MM.1S (cell line): ENCODE measurements around the gene PDAP1.

Experiments
- EZH2 ChIP-seq: fragments of 300-600 bp; sonication (generic); optimal IDR thresholded peaks from 2 replicates; pipeline ENCODE3; 2017; ENCODE audit warnings: low read depth, mild to moderate bottlenecking, antibody characterized with exemption, low read length, mixed read lengths
- EZH2phosphoT487 ChIP-seq: fragments of 300-600 bp; sonication (generic); IDR thresholded peaks from 2 replicates; pipeline ENCODE4 v1.6.1; 2018; ENCODE audit warnings: antibody characterized with exemption, low read length
- TF ChIP-seq, protein P1 (sequence below): fragments of 300-600 bp; sonication (generic); IDR thresholded peaks from 2 replicates; pipeline ENCODE4 v1.5.1; 2016; ENCODE audit warnings: antibody characterized with exemption, low read length, mixed read lengths

GRCh38 chr7:99404235-99404976 is 4.0 kb downstream of the PDAP1 start:
- TF ChIP-seq, protein P1, sequence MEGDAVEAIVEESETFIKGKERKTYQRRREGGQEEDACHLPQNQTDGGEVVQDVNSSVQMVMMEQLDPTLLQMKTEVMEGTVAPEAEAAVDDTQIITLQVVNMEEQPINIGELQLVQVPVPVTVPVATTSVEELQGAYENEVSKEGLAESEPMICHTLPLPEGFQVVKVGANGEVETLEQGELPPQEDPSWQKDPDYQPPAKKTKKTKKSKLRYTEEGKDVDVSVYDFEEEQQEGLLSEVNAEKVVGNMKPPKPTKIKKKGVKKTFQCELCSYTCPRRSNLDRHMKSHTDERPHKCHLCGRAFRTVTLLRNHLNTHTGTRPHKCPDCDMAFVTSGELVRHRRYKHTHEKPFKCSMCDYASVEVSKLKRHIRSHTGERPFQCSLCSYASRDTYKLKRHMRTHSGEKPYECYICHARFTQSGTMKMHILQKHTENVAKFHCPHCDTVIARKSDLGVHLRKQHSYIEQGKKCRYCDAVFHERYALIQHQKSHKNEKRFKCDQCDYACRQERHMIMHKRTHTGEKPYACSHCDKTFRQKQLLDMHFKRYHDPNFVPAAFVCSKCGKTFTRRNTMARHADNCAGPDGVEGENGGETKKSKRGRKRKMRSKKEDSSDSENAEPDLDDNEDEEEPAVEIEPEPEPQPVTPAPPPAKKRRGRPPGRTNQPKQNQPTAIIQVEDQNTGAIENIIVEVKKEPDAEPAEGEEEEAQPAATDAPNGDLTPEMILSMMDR, result no peak
- TF ChIP-seq EZH2 (no peak), EZH2phosphoT487 (no peak)
